ENCODE measurements around the gene UBE2G1.
"Not testable (repeated sequence)": the region's sequence is repeated elsewhere in the genome, so short reads cannot be mapped to it uniquely, and the experiment has no call there.

Gene UBE2G1

DNA sequence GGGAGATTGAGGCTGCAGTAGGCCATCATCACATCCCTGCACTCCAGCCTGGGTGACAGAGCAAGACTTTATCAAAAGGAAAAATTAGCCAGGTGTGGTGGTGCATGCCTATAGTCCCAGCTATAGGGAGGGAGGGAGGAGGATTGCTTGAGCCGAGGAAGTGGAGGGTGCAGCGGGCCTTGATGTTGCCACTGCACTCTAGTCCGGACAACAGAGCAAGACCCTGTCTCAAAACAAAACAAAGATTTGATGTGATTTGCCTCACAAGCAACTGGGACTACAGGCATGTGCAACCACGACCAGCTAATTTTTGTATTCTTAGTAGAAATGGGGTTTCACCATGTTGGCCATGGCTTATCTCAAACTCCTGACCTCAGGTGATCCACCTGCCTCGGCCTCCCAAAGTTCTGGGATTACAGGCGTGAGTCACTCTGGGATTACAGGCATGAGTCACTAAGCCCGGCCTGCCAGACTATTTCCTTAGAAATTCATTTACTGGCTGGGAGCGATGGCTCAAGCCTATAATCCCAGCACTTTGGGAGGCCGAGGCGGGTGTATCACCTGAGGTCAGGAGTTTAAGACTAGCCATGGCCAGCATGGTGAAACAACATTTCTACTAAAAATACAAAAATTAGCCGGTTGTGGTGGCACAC, 11.5 kb downstream of the UBE2G1 start:
- H3K27ac ChIP-seq (ENCODE audit: low read length), result no peak overlapping the region
- no peak overlapping the region for H3K4me3 ChIP-seq (ENCODE audit: low read depth in 1 of 2, low read length in 2 of 2)
- peaks cover 100% of the 10 kb centered on the region for H3K79me2 ChIP-seq (ENCODE audit: insufficient read depth, low read length)
- no peaks in the 10 kb centered on the region for H3K4me1 ChIP-seq (ENCODE audit: insufficient read depth, low read length)
- H3K4me2 ChIP-seq (ENCODE audit: insufficient read depth, low read length), result no peak overlapping the region
- DNase-seq, result no peak
- TF ChIP-seq CTCF (IDR thresholded peaks at IDR 0.05; ENCODE audit: borderline replicate concordance, extremely low read depth, low read length, poor library complexity, severe bottlenecking) (no peak), EZH2 (IDR thresholded peaks at IDR 0.05; ENCODE audit: borderline replicate concordance, low read depth, low read length, severe bottlenecking) (no peak)
- H3K9ac ChIP-seq (ENCODE audit: low read depth, low read length), result no peak overlapping the region
- H3K36me3 ChIP-seq (ENCODE audit: insufficient read depth, low read length), result no peaks in the 10 kb centered on the region
- H3K27me3 ChIP-seq (ENCODE audit: insufficient read depth, low read length, poor library complexity), result no peaks in the 10 kb centered on the region
- H2AFZ ChIP-seq (ENCODE audit: low read depth, low read length), result no peak overlapping the region
- H3K9me3 ChIP-seq (ENCODE audit: insufficient read depth, low read length, severe bottlenecking), result no peaks in the 10 kb centered on the region
- no peak for ATAC-seq (ENCODE audit: insufficient read depth, low read depth)
- peaks cover 79% of the 10 kb centered on the region; the same call in 1 of the 2 replicates for H4K20me1 ChIP-seq (ENCODE audit: insufficient read depth, low read length)

- ATAC-seq (ENCODE audit: insufficient read depth, low read depth) (no peak), DNase-seq (no peak)
- Histone ChIP-seq H3K4me1 (ENCODE audit: insufficient read depth, low read length) (no peaks in the 10 kb centered on the region), H2AFZ (ENCODE audit: low read depth, low read length) (no peak overlapping the region), H3K4me3 (ENCODE audit: low read depth in 1 of 2, low read length in 2 of 2) (no peak overlapping the region), H3K27ac (ENCODE audit: low read length) (no peak overlapping the region; the same call in 1 of the 2 replicates), H3K9me3 (ENCODE audit: insufficient read depth, low read length, severe bottlenecking) (no peaks in the 10 kb centered on the region), H3K9ac (ENCODE audit: low read depth, low read length) (no peak overlapping the region), H3K4me2 (ENCODE audit: insufficient read depth, low read length) (no peak overlapping the region), H3K27me3 (ENCODE audit: insufficient read depth, low read length, poor library complexity) (no peaks in the 10 kb centered on the region), H3K36me3 (ENCODE audit: insufficient read depth, low read length) (no peaks in the 10 kb centered on the region), H3K79me2 (ENCODE audit: insufficient read depth, low read length) (peaks cover 100% of the 10 kb centered on the region), H4K20me1 (ENCODE audit: insufficient read depth, low read length) (peaks cover 77% of the 10 kb centered on the region; the same call in 1 of the 2 replicates)
- no peak for TF ChIP-seq EZH2 (IDR thresholded peaks at IDR 0.05; ENCODE audit: borderline replicate concordance, low read depth, low read length, severe bottlenecking)
- no peak for TF ChIP-seq CTCF (IDR thresholded peaks at IDR 0.05; ENCODE audit: borderline replicate concordance, extremely low read depth, low read length, poor library complexity, severe bottlenecking)
Observed at GRCh38 chr17:4354206-4354605, 12.3 kb downstream of the UBE2G1 start.

DNA sequence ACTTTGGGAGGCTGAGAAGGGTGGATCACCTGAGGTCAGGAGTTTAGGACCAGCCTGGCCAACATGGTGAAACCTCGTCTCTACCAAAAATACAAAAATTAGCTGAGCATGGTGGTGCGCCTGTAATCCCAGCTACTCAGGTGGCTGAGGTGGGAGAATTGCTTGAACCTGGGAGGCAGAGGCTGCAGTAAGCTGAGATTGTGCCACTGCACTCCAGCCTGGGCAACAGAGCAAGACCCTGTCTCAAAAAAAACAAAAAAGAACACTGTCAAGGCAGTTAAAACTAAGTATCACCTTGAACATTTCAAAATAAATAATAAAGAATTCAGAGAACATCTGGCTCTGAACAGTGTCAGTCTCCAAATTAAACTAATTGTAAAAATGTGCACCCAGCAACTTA, 16.3 kb downstream of the UBE2G1 start:
- H3K4me1 ChIP-seq (ENCODE audit: insufficient read depth, low read length); H3K4me2 ChIP-seq (ENCODE audit: insufficient read depth, low read length): not testable (repeated sequence)
- H4K20me1 ChIP-seq (ENCODE audit: insufficient read depth, low read length), result peaks cover 76% of the 10 kb centered on the region; the same call in 1 of the 2 replicates

GRCh38 chr17:4345581-4346252, 20.8 kb downstream of the UBE2G1 start:
- H3K27ac ChIP-seq (ENCODE audit: low read length), result no peak overlapping the region
- peaks cover 79% of the 10 kb centered on the region; the same call in 1 of the 2 replicates for H4K20me1 ChIP-seq (ENCODE audit: insufficient read depth, low read length)
- TF ChIP-seq CTCF (IDR thresholded peaks at IDR 0.05; ENCODE audit: borderline replicate concordance, extremely low read depth, low read length, poor library complexity, severe bottlenecking) (no peak), EZH2 (IDR thresholded peaks at IDR 0.05; ENCODE audit: borderline replicate concordance, low read depth, low read length, severe bottlenecking) (no peak)
- H3K4me3 ChIP-seq (ENCODE audit: low read depth in 1 of 2, low read length in 2 of 2), result no peak overlapping the region
- no peaks in the 10 kb centered on the region for H3K36me3 ChIP-seq (ENCODE audit: insufficient read depth, low read length)
- H3K4me2 ChIP-seq (ENCODE audit: insufficient read depth, low read length), result no peak overlapping the region
- ATAC-seq (ENCODE audit: insufficient read depth, low read depth), result no peak
- no peaks in the 10 kb centered on the region for H3K27me3 ChIP-seq (ENCODE audit: insufficient read depth, low read length, poor library complexity)
- H3K4me1 ChIP-seq (ENCODE audit: insufficient read depth, low read length), result no peaks in the 10 kb centered on the region
- no peaks in the 10 kb centered on the region for H3K9me3 ChIP-seq (ENCODE audit: insufficient read depth, low read length, severe bottlenecking)
- no peak overlapping the region for H2AFZ ChIP-seq (ENCODE audit: low read depth, low read length)
- no peak overlapping the region for H3K9ac ChIP-seq (ENCODE audit: low read depth, low read length)
- peaks cover 97% of the 10 kb centered on the region for H3K79me2 ChIP-seq (ENCODE audit: insufficient read depth, low read length)
- no peak for DNase-seq

More for the DNA sequence above, 16.3 kb downstream of the UBE2G1 start:
- not testable (repeated sequence) for H3K36me3 ChIP-seq (ENCODE audit: insufficient read depth, low read length); H3K27ac ChIP-seq (ENCODE audit: low read length); ATAC-seq (ENCODE audit: insufficient read depth, low read depth); H2AFZ ChIP-seq (ENCODE audit: low read depth, low read length); DNase-seq; H3K9me3 ChIP-seq (ENCODE audit: insufficient read depth, low read length, severe bottlenecking); H3K4me3 ChIP-seq (ENCODE audit: low read depth in 1 of 2, low read length in 2 of 2); H3K9ac ChIP-seq (ENCODE audit: low read depth, low read length); H3K27me3 ChIP-seq (ENCODE audit: insufficient read depth, low read length, poor library complexity)
- H3K79me2 ChIP-seq (ENCODE audit: insufficient read depth, low read length), result peaks cover 97% of the 10 kb centered on the region

Measured in DND-41 (cell line).